ENCODE data around the gene ZNF445. TPM values are rescaled to one million over a fixed set of nuclear protein-coding genes. Genes with fewer than 3 reads are reported as not detected.

The ZNF445 gene
- 1 to 10 TPM; 9.0 to 9.9 (median 9.2) TPM for total RNA-seq

DNA sequence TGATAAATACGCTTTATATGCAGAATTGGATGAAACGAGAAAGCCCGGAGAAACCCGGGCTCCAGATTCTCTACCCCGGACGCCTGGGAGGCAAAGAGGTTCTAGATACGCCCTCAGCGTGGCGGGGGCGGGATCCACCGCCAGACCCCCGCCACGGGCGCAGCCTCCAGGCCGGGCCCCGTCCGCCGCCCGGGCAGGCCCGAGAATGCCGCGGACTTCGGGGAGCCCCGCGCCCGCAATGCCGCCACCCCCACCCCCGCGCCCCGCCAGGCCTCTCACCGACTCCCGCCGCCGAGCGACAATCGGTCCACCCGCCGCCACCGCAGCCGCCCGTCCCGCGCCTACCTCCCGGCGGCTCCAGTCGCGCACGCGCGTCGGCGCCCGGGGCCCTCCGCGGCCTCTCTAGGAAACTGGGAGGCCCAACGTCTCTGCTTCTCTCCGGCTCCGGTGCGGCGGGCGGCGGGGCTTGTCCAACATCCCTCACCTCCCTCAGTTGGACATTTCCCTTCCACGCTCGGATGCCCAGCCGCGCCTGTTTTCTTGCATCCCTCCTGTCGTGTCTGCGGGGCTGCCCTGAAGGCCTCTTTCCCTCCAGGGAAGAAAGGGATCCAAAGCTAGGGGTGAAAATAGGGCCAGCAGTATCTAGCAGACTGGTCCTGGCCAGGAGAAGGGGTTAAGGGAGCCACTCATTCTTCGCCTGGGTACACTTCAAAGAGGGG is at the start of gene ZNF445:
Gene ZNF445 (minus strand): TSS at position 359 of the 719 bp plus-strand sequence. CDS start 22,121 bp downstream, outside the sequence.
- peak within 1 kb of the TSS in 2 of 3 donors; percentile 26 to 33 for H3K27ac ChIP-seq
- intact Hi-C loops (cut with DNase I), result no loop called here
- no peaks in the 10 kb centered on the region for H3K36me3 ChIP-seq
- H3K4me1 ChIP-seq, result peaks cover 7 to 13% of the 10 kb centered on the region in 2 donors
- DNase-seq, result peak; percentile 71 to 76
- WGBS, 2 donors, result 0 to 1% methylated on average over 15 to 28 of the region's 69 CpGs
- no peaks in the 10 kb centered on the region for H3K9me3 ChIP-seq
- peak within 1 kb of the TSS; percentile 4 to 84 (median 79) for H3K4me3 ChIP-seq (replicated peaks in 1 of 3)
- TF ChIP-seq POLR2A (IDR thresholded peaks at IDR 0.05) (no peak), CTCF (IDR thresholded peaks at IDR 0.05) (peak in 1 of 6 experiments; percentile 3)
- H3K27me3 ChIP-seq, result no peaks in the 10 kb centered on the region

DNA sequence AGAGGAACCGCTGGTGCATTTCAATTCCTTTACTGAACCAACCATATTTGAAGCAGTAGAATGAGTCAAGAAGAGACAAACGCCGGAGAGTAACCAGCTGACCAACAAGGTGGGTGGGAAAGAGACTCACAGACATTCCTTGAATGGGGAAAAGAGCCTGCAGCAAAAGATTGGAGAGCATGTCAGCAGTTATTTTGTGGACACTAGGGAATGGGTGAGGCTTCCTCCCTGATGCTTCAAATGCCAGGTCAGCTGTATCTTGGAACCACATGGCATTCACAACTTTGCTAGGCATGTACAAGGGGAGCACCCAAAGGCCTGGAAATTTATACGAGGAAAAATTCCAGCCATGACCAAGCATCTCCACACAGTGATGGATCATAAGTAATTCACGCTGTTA is 47.6 kb upstream of the ZNF445 start:
- Histone ChIP-seq H3K9me3 (no peaks in the 10 kb centered on the region), H3K27me3 (no peaks in the 10 kb centered on the region), H3K27ac (no peak overlapping the region), H3K36me3 (no peaks in the 10 kb centered on the region), H3K4me1 (no peaks in the 10 kb centered on the region), H3K4me3 (replicated peaks in 1 of 3) (no peak overlapping the region)
- TF ChIP-seq POLR2A (IDR thresholded peaks at IDR 0.05), result no peak
- intact Hi-C loops (cut with DNase I), result no loop called here
- DNase-seq, result no peak
- 62% methylated on average over 5 of the region's 5 CpGs for WGBS, 2 donors

GRCh38 chr3:44522494-44522933 is 45.0 kb upstream of the ZNF445 start:
- no peaks in the 10 kb centered on the region for H3K9me3 ChIP-seq
- no peaks in the 10 kb centered on the region for H3K4me1 ChIP-seq
- TF ChIP-seq CTCF (IDR thresholded peaks at IDR 0.05), result no peak
- no peak for TF ChIP-seq POLR2A (IDR thresholded peaks at IDR 0.05)
- no peak overlapping the region for H3K27ac ChIP-seq
- 24 to 40% methylated on average over 7 of the region's 7 CpGs for WGBS, 2 donors
- no peak for DNase-seq
- intact Hi-C loops (cut with DNase I), result no loop called here
- H3K36me3 ChIP-seq, result no peaks in the 10 kb centered on the region
- H3K27me3 ChIP-seq, result no peaks in the 10 kb centered on the region
- H3K4me3 ChIP-seq (replicated peaks in 1 of 3), result no peak overlapping the region

GRCh38 chr3:44521721-44522120 is 44.3 kb upstream of the ZNF445 start:
- intact Hi-C loops (cut with DNase I), result no loop called here
- H3K27me3 ChIP-seq, result no peaks in the 10 kb centered on the region
- no peaks in the 10 kb centered on the region for H3K36me3 ChIP-seq
- no peak overlapping the region for H3K27ac ChIP-seq
- no peak overlapping the region for H3K4me3 ChIP-seq (replicated peaks in 1 of 3)
- no peaks in the 10 kb centered on the region for H3K4me1 ChIP-seq
- no peak for DNase-seq
- WGBS, 2 donors, result 91 to 93% methylated on average over 3 of the region's 3 CpGs
- TF ChIP-seq CTCF (IDR thresholded peaks at IDR 0.05) (no peak), POLR2A (IDR thresholded peaks at IDR 0.05) (no peak)
- no peaks in the 10 kb centered on the region for H3K9me3 ChIP-seq

DNA sequence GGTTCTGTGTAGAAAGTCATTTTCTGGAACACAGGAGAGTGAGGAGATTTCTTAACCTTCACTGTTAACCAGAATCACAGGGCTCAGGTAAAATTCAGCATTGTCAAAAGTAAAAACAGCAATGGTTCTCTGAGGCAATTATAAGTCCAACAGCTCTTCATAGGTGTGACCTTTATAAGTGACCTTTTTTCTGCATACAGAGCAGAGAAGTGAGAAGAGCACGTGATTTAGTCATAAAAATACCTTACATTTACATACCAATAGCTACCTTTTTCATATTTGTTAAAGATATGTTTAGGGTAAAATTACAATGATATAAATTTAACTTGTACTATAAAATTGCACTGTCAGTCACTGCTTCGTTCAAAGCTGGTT is 41.3 kb upstream of the ZNF445 start:
- no peak for DNase-seq
- no peaks in the 10 kb centered on the region for H3K9me3 ChIP-seq
- no peaks in the 10 kb centered on the region for H3K27me3 ChIP-seq
- intact Hi-C loops (cut with DNase I), result loop anchor here (10.0 kb wide), 1 partner anchor 184 kb away; the partner anchor contains the start of gene TCAIM
- no peak overlapping the region for H3K4me3 ChIP-seq (replicated peaks in 1 of 3)
- no peak overlapping the region for H3K27ac ChIP-seq
- H3K4me1 ChIP-seq, result no peaks in the 10 kb centered on the region
- no peak for TF ChIP-seq POLR2A (IDR thresholded peaks at IDR 0.05)
- TF ChIP-seq CTCF (IDR thresholded peaks at IDR 0.05), result no peak
- 63 to 77% methylated on average over 2 of the region's 2 CpGs for WGBS, 2 donors
- H3K36me3 ChIP-seq, result no peaks in the 10 kb centered on the region

Measured in thyroid gland (tissue), 4 donors.